Tibial artery (tissue), 4 donors: ENCODE results near the gene GAD2.

Experiments used
- DNase-seq, 2 donors: peaks; one replicate each; pipeline ENCODE4 v3.0.0-alpha.2; 2019
- H3K27ac ChIP-seq, 2 donors: fragments of 200-600 bp; sonication (generic) in 1 of 2; 1 replicate in 1 of 2; 2 replicates in 1 of 2; pipeline ENCODE4 v1.5.1; 2018 to 2019; ENCODE audit warnings: mild to moderate bottlenecking in 1 of 2
- H3K27me3 ChIP-seq, 2 donors: fragments of 200-600 bp; sonication (generic) in 1 of 2; one replicate each; pipeline versions ENCODE4 v1.5.1 to v1.6.0; 2016 to 2019
- H3K36me3 ChIP-seq, 3 donors: fragments of 200-600 bp; sonication (generic) in 2 of 3; one replicate each; pipeline ENCODE4 v1.5.1; 2016 to 2019; ENCODE audit warnings: mild to moderate bottlenecking in 2 of 3
- H3K4me1 ChIP-seq, 4 donors: fragments of 200-600 bp; sonication (generic) in 2 of 4; 1 replicate in 3 of 4; 2 replicates in 1 of 4; pipeline ENCODE4 v1.5.1; 2016 to 2019
- H3K4me3 ChIP-seq, 2 donors: fragments of 200-600 bp; sonication (generic) in 1 of 2; 1 replicate in 1 of 2; 2 replicates in 1 of 2; pipeline ENCODE4 v1.5.1; 2018 to 2019; ENCODE audit warnings: mild to moderate bottlenecking in 2 of 2
- H3K9me3 ChIP-seq, 3 donors: fragments of 200-600 bp; sonication (generic) in 1 of 3; one replicate each; pipeline ENCODE4 v1.5.1; 2016 to 2019
- CTCF ChIP-seq, 2 experiments: fragments of 200-600 bp in 1 of 2; fragments of 450-650 bp in 1 of 2; IDR thresholded peaks; one replicate each; pipeline ENCODE4 v1.5.1; 2017 to 2019; ENCODE audit warnings: antibody characterized with exemption in 2 of 2, mild to moderate bottlenecking in 1 of 2, moderate library complexity in 1 of 2
- intact Hi-C: fragments of 100-400 bp; cut with DNase I; formaldehyde crosslinking; loops from one replicate; pipeline ENCODE4 v1.15.0; 2023; ENCODE audit warnings: low total_unique reads

Gene GAD2

GRCh38 chr10:26215396-26215934 lies 1.1 kb upstream of the GAD2 start:
- no peak for TF ChIP-seq CTCF (IDR thresholded peaks at IDR 0.05)
- DNase-seq: no peak
- Histone ChIP-seq H3K4me3 (peak overlapping the region; percentile 17 to 36), H3K27me3 (peaks cover 0 to 88% of the 10 kb centered on the region in 2 donors), H3K36me3 (no peaks in the 10 kb centered on the region), H3K4me1 (peaks cover 0 to 40% (median 34%) of the 10 kb centered on the region in 4 donors), H3K9me3 (no peaks in the 10 kb centered on the region), H3K27ac (no peak overlapping the region)
- intact Hi-C loops: no loop called here

GRCh38 chr10:26215935-26216584 lies 514 bp upstream of the GAD2 start:
- TF ChIP-seq CTCF (IDR thresholded peaks at IDR 0.05): no peak
- peaks cover 0 to 40% (median 34%) of the 10 kb centered on the region in 4 donors for H3K4me1 ChIP-seq
- DNase-seq: no peak
- H3K4me3 ChIP-seq: peak overlapping the region; percentile 17 to 36
- H3K27ac ChIP-seq: no peak overlapping the region
- H3K9me3 ChIP-seq: no peaks in the 10 kb centered on the region
- no peaks in the 10 kb centered on the region for H3K36me3 ChIP-seq
- intact Hi-C loops: no loop called here
- peaks cover 0 to 94% of the 10 kb centered on the region in 2 donors for H3K27me3 ChIP-seq

GRCh38 chr10:26217396-26218086 lies 967 bp downstream of the GAD2 start:
- H3K27me3 ChIP-seq: peaks cover 0 to 97% of the 10 kb centered on the region in 2 donors
- TF ChIP-seq CTCF (IDR thresholded peaks at IDR 0.05): no peak
- DNase-seq: no peak
- peaks cover 0 to 40% (median 34%) of the 10 kb centered on the region in 4 donors for H3K4me1 ChIP-seq
- intact Hi-C loops: no loop called here
- H3K4me3 ChIP-seq: peak overlapping the region in 1 of 2 donors; percentile 29
- no peak overlapping the region for H3K27ac ChIP-seq
- no peaks in the 10 kb centered on the region for H3K36me3 ChIP-seq
- H3K9me3 ChIP-seq: no peaks in the 10 kb centered on the region

GRCh38 chr10:26219676-26220075 lies 3.1 kb downstream of the GAD2 start:
- no peak overlapping the region for H3K4me3 ChIP-seq
- intact Hi-C loops: no loop called here
- peaks cover 0 to 39% (median 34%) of the 10 kb centered on the region in 4 donors for H3K4me1 ChIP-seq
- H3K27me3 ChIP-seq: peaks cover 0 to 83% of the 10 kb centered on the region in 2 donors
- no peak for DNase-seq
- no peaks in the 10 kb centered on the region for H3K36me3 ChIP-seq
- H3K27ac ChIP-seq: no peak overlapping the region
- H3K9me3 ChIP-seq: no peaks in the 10 kb centered on the region
- TF ChIP-seq CTCF (IDR thresholded peaks at IDR 0.05): no peak

- Histone ChIP-seq H3K27ac (no peak overlapping the region), H3K4me1 (peaks cover 0 to 27% (median 23%) of the 10 kb centered on the region in 4 donors), H3K36me3 (no peaks in the 10 kb centered on the region), H3K9me3 (no peaks in the 10 kb centered on the region), H3K4me3 (no peak overlapping the region), H3K27me3 (peaks cover 0 to 78% of the 10 kb centered on the region in 2 donors)
- no peak for TF ChIP-seq CTCF (IDR thresholded peaks at IDR 0.05)
- intact Hi-C loops: no loop called here
- DNase-seq: no peak
Observed at GRCh38 chr10:26220901-26221300, 4.3 kb downstream of the GAD2 start.
